ENCODE results near the gene MREG.

GRCh38 chr2:215979620-215980019, 33.7 kb downstream of the MREG start:
- TF ChIP-seq, protein P1, sequence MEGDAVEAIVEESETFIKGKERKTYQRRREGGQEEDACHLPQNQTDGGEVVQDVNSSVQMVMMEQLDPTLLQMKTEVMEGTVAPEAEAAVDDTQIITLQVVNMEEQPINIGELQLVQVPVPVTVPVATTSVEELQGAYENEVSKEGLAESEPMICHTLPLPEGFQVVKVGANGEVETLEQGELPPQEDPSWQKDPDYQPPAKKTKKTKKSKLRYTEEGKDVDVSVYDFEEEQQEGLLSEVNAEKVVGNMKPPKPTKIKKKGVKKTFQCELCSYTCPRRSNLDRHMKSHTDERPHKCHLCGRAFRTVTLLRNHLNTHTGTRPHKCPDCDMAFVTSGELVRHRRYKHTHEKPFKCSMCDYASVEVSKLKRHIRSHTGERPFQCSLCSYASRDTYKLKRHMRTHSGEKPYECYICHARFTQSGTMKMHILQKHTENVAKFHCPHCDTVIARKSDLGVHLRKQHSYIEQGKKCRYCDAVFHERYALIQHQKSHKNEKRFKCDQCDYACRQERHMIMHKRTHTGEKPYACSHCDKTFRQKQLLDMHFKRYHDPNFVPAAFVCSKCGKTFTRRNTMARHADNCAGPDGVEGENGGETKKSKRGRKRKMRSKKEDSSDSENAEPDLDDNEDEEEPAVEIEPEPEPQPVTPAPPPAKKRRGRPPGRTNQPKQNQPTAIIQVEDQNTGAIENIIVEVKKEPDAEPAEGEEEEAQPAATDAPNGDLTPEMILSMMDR (conservative IDR thresholded peaks at IDR 0.05), result no peak
- TF ChIP-seq EZH2 (IDR thresholded peaks at IDR 0.05; ENCODE audit: low read depth), result no peak

Data from PC-9 (cell line).